Sigmoid colon (tissue), 4 donors: Measurements from ENCODE around the gene KAZN.

Experiments
- CTCF ChIP-seq, 4 experiments: fragments of 450-650 bp in 3 of 4; fragments of 200-600 bp in 1 of 4; IDR thresholded peaks; one replicate each; pipeline ENCODE4 v1.5.1; 2016 to 2019; ENCODE audit warnings: antibody characterized with exemption in 4 of 4, mild to moderate bottlenecking in 3 of 4, moderate library complexity in 2 of 4
- POLR2A ChIP-seq, 2 donors: fragments of 450-650 bp; IDR thresholded peaks; one replicate each; pipeline ENCODE4 v1.6.1; 2016; ENCODE audit warnings: antibody characterized with exemption in 2 of 2, mild to moderate bottlenecking in 2 of 2, moderate library complexity in 2 of 2
- POLR2AphosphoS5 ChIP-seq, 4 donors: sonication (generic); formaldehyde crosslinking; IDR thresholded peaks; one replicate each; pipeline ENCODE4 v1.6.1; 2017; ENCODE audit warnings: antibody characterized with exemption in 4 of 4

GRCh38 chr1:14946684-14947238 is 348.3 kb downstream of the KAZN start:
- no peak for TF ChIP-seq POLR2A (IDR thresholded peaks at IDR 0.05)
- TF ChIP-seq POLR2AphosphoS5 (IDR thresholded peaks at IDR 0.05) = no peak
- no peak for TF ChIP-seq CTCF (IDR thresholded peaks at IDR 0.05)
